BLaER1 (cell line): ENCODE results near the gene RXYLT1.

Source experiments
- H3K27ac ChIP-seq: shearing (Covaris generic); formaldehyde crosslinking; 2 replicates; pipeline ENCODE4 v1.8.1; 2022
- H3K27me3 ChIP-seq: shearing (Covaris generic); formaldehyde crosslinking; 2 replicates; pipeline ENCODE4 v1.8.1; 2022
- H3K36me3 ChIP-seq: shearing (Covaris generic); formaldehyde crosslinking; 2 replicates; pipeline ENCODE4 v1.8.1; 2022
- H3K4me1 ChIP-seq: shearing (Covaris generic); formaldehyde crosslinking; 2 replicates; pipeline ENCODE4 v1.8.1; 2022
- H3K4me2 ChIP-seq: shearing (Covaris generic); formaldehyde crosslinking; 2 replicates; pipeline ENCODE4 v1.8.1; 2022
- H3K4me3 ChIP-seq: shearing (Covaris generic); formaldehyde crosslinking; 2 replicates; pipeline ENCODE4 v1.8.1; 2022
- H3K9ac ChIP-seq: shearing (Covaris generic); formaldehyde crosslinking; 2 replicates; pipeline ENCODE4 v1.8.1; 2022
- H3K9me3 ChIP-seq: shearing (Covaris generic); formaldehyde crosslinking; 2 replicates; pipeline ENCODE4 v1.8.1; 2022
- H4K20me1 ChIP-seq: shearing (Covaris generic); formaldehyde crosslinking; 2 replicates; pipeline ENCODE4 v1.8.1; 2022
- Cebpa-rat ChIP-seq: shearing (Covaris generic); IDR thresholded peaks from 2 replicates; pipeline ENCODE4 v1.8.1; 2022

The RXYLT1 gene

GRCh38 chr12:63849641-63850040, 69.9 kb downstream of the RXYLT1 start:
- TF ChIP-seq Cebpa-rat: no peak
- Histone ChIP-seq H3K27me3 (no peaks in the 10 kb centered on the region), H3K4me2 (no peak overlapping the region), H3K9ac (no peak overlapping the region), H3K27ac (no peak overlapping the region), H3K4me1 (peaks cover 8% of the 10 kb centered on the region), H3K36me3 (no peaks in the 10 kb centered on the region), H4K20me1 (no peaks in the 10 kb centered on the region), H3K4me3 (no peak overlapping the region), H3K9me3 (no peaks in the 10 kb centered on the region)

GRCh38 chr12:63853978-63854377, 74.3 kb downstream of the RXYLT1 start:
- Histone ChIP-seq H3K36me3 (no peaks in the 10 kb centered on the region), H3K9ac (no peak overlapping the region), H3K4me1 (no peaks in the 10 kb centered on the region), H3K4me3 (no peak overlapping the region), H3K4me2 (no peak overlapping the region), H3K27me3 (no peaks in the 10 kb centered on the region), H3K27ac (no peak overlapping the region), H4K20me1 (no peaks in the 10 kb centered on the region), H3K9me3 (no peaks in the 10 kb centered on the region)
- no peak for TF ChIP-seq Cebpa-rat

GRCh38 chr12:63855299-63855698, 75.6 kb downstream of the RXYLT1 start:
- no peak overlapping the region for H3K9ac ChIP-seq
- H3K4me2 ChIP-seq: no peak overlapping the region
- no peak overlapping the region for H3K27ac ChIP-seq
- H3K36me3 ChIP-seq: no peaks in the 10 kb centered on the region
- H4K20me1 ChIP-seq: no peaks in the 10 kb centered on the region
- H3K4me1 ChIP-seq: no peaks in the 10 kb centered on the region
- no peak for TF ChIP-seq Cebpa-rat
- no peaks in the 10 kb centered on the region for H3K27me3 ChIP-seq
- no peaks in the 10 kb centered on the region for H3K9me3 ChIP-seq
- H3K4me3 ChIP-seq: no peak overlapping the region

- no peak overlapping the region for H3K27ac ChIP-seq
Observed at GRCh38 chr12:63857771-63858670, 78.3 kb downstream of the RXYLT1 start.

More at GRCh38 chr12:63857771-63858670, 78.3 kb downstream of the RXYLT1 start:
- no peaks in the 10 kb centered on the region for H3K36me3 ChIP-seq
- no peaks in the 10 kb centered on the region for H3K9me3 ChIP-seq
- H3K4me1 ChIP-seq: no peaks in the 10 kb centered on the region
- TF ChIP-seq Cebpa-rat: no peak
- H3K9ac ChIP-seq: no peak overlapping the region
- no peaks in the 10 kb centered on the region for H3K27me3 ChIP-seq
- no peak overlapping the region for H3K4me3 ChIP-seq
- no peaks in the 10 kb centered on the region for H4K20me1 ChIP-seq
- H3K4me2 ChIP-seq: no peak overlapping the region
